Liver (tissue), 9 donors: Measurements from ENCODE around the gene GATA3. TPM values are rescaled to one million over a fixed set of nuclear protein-coding genes. Genes with fewer than 3 reads are reported as not detected.

Experiments
- DNase-seq: peaks from one replicate; pipeline ENCODE4 v3.0.0-alpha.2; 2017; ENCODE audit warnings: low spot score
- H3K27ac ChIP-seq, 2 donors: one replicate each; pipeline ENCODE4 v1.7.0; 2013; ENCODE audit warnings: inconsistent platforms in 2 of 2, low read length in 2 of 2, control low read depth in 1 of 2, low read depth in 1 of 2, mild to moderate bottlenecking in 1 of 2
- H3K27me3 ChIP-seq, 4 donors: one replicate each; pipeline versions ENCODE4 v1.6.1 to v1.7.0; 2013; ENCODE audit warnings: low read length in 3 of 4, inconsistent platforms in 1 of 4, mild to moderate bottlenecking in 1 of 4, moderate library complexity in 1 of 4; ENCODE audit not compliant: control insufficient read depth in 4 of 4, insufficient read depth in 4 of 4
- H3K36me3 ChIP-seq, 4 donors: one replicate each; pipeline versions ENCODE4 v1.6.1 to v1.7.0; 2013; ENCODE audit warnings: low read length in 3 of 4, mild to moderate bottlenecking in 3 of 4, low read depth in 1 of 4, moderate library complexity in 1 of 4; ENCODE audit not compliant: control insufficient read depth in 4 of 4, insufficient read depth in 3 of 4
- H3K4me1 ChIP-seq, 4 donors: one replicate each; pipeline versions ENCODE4 v1.6.1 to v1.7.0; 2013; ENCODE audit warnings: low read length in 3 of 4, mild to moderate bottlenecking in 3 of 4, moderate library complexity in 1 of 4; ENCODE audit not compliant: control insufficient read depth in 4 of 4, insufficient read depth in 4 of 4
- H3K4me3 ChIP-seq, 3 donors: one replicate each; pipeline versions ENCODE4 v1.6.1 to v1.7.0; 2013; ENCODE audit warnings: low read length in 3 of 3, control low read depth in 1 of 3, low read depth in 1 of 3, mild to moderate bottlenecking in 1 of 3
- H3K9ac ChIP-seq, 2 donors: one replicate each; pipeline ENCODE4 v1.7.0; 2013; ENCODE audit warnings: low read length in 2 of 2, mild to moderate bottlenecking in 2 of 2, moderate library complexity in 2 of 2, control low read depth in 1 of 2, low read depth in 1 of 2
- H3K9me3 ChIP-seq, 4 donors: one replicate each; pipeline versions ENCODE4 v1.6.1 to v1.7.0; 2013; ENCODE audit warnings: low read length in 3 of 4; ENCODE audit not compliant: control insufficient read depth in 4 of 4
- CTCF ChIP-seq: fragments of 150-350 bp; IDR thresholded peaks from 2 replicates; pipeline ENCODE4 v1.5.1; 2017; ENCODE audit warnings: improper control_type of control experiment, low read depth, low read length; ENCODE audit not compliant: missing input control
- EGR1 ChIP-seq, 2 donors: IDR thresholded peaks; 2 replicates each; pipeline ENCODE4 v1.6.1; 2016 to 2018; ENCODE audit warnings: antibody characterized with exemption in 2 of 2, low read depth in 2 of 2
- FOXA1 ChIP-seq: IDR thresholded peaks from 2 replicates; pipeline ENCODE4 v1.6.1; 2016; ENCODE audit warnings: antibody characterized with exemption
- FOXA2 ChIP-seq: IDR thresholded peaks from 2 replicates; pipeline ENCODE4 v1.6.1; 2016; ENCODE audit warnings: antibody characterized with exemption
- GABPA ChIP-seq, 2 donors: IDR thresholded peaks in 1 of 2; conservative IDR thresholded peaks in 1 of 2; 2 replicates each; pipeline ENCODE4 v1.6.1; 2016; ENCODE audit warnings: antibody characterized with exemption in 2 of 2, mild to moderate bottlenecking in 1 of 2, moderate library complexity in 1 of 2
- HNF4A ChIP-seq, 2 donors: conservative IDR thresholded peaks; 2 replicates each; pipeline ENCODE4 v1.6.1; 2016; ENCODE audit warnings: antibody characterized with exemption in 2 of 2, mild to moderate bottlenecking in 2 of 2
- HNF4G ChIP-seq: IDR thresholded peaks from 2 replicates; pipeline ENCODE4 v1.6.1; 2016; ENCODE audit warnings: antibody characterized with exemption
- JUND ChIP-seq, 2 donors: IDR thresholded peaks; 2 replicates each; pipeline ENCODE4 v1.6.1; 2016; ENCODE audit warnings: antibody characterized with exemption in 2 of 2
- NR2F2 ChIP-seq: IDR thresholded peaks from 2 replicates; pipeline ENCODE4 v1.6.1; 2016; ENCODE audit warnings: antibody characterized with exemption
- RAD21 ChIP-seq, 2 donors: IDR thresholded peaks; 2 replicates each; pipeline ENCODE4 v1.6.1; 2016; ENCODE audit warnings: antibody characterized with exemption in 2 of 2, mild to moderate bottlenecking in 2 of 2
- RXRA ChIP-seq, 2 donors: IDR thresholded peaks; 2 replicates each; pipeline ENCODE4 v1.6.1; 2017 to 2018; ENCODE audit warnings: antibody characterized with exemption in 2 of 2, mild to moderate bottlenecking in 1 of 2
- SP1 ChIP-seq: IDR thresholded peaks from 2 replicates; pipeline ENCODE4 v1.6.1; 2018; ENCODE audit warnings: antibody characterized with exemption, mild to moderate bottlenecking
- TAF1 ChIP-seq: conservative IDR thresholded peaks from 2 replicates; pipeline ENCODE4 v1.6.1; 2016; ENCODE audit warnings: antibody characterized with exemption, mild to moderate bottlenecking
- YY1 ChIP-seq: IDR thresholded peaks from 2 replicates; pipeline ENCODE4 v1.6.1; 2016; ENCODE audit warnings: antibody characterized with exemption, mild to moderate bottlenecking
- ZBTB33 ChIP-seq: IDR thresholded peaks from 2 replicates; pipeline ENCODE4 v1.6.1; 2016; ENCODE audit warnings: antibody characterized with exemption
- WGBS: extraction: QIAGEN DNeasy Blood & Tissue Kit; methylation state at CpG from one replicate; pipeline ENCODE4 v1.1.7; 2013; 5-methylcytosine and 5-hydroxymethylcytosine counted together
- polyA plus RNA-seq, 2 donors: library from polyadenylated mRNA; stranded (reverse) in 1 of 2; unstranded in 1 of 2; fragments of 200-250 nt in 1 of 2; fragments of >200 nt in 1 of 2; fragmentation: Nextera tagmentation in 1 of 2; extraction: Ambion mirVana in 1 of 2; gene quantifications; one replicate each; pipeline versions ENCODE4 v1.2.1 to v1.2.3, GENCODE V29; 2013 to 2015
- total RNA-seq, 2 donors: library from RNA; depleted of rRNA; stranded (reverse); fragments of >200 nt; gene quantifications; one replicate each; pipeline ENCODE4 v1.2.3, GENCODE V29; 2014
- TF ChIP-seq, protein P1 (sequence below): IDR thresholded peaks from 2 replicates; pipeline ENCODE4 v1.6.1; 2016; ENCODE audit warnings: antibody characterized with exemption, mild to moderate bottlenecking
- TF ChIP-seq, protein P2 (sequence below): IDR thresholded peaks from 2 replicates; pipeline ENCODE4 v1.6.1; 2016; ENCODE audit warnings: antibody characterized with exemption
- TF ChIP-seq, protein P3 (sequence below): IDR thresholded peaks from 2 replicates; pipeline ENCODE4 v1.6.1; 2016; ENCODE audit warnings: antibody characterized with exemption
- donor health status: healthy.
- donor health status: healthy.
- donor health status: healthy.
- donor health status: healthy.
- donor health status: healthy.

The GATA3 gene
- total and polyA plus RNA-seq, 4 donors, result 0.08 to 0.51 (median 0.21) TPM

DNA sequence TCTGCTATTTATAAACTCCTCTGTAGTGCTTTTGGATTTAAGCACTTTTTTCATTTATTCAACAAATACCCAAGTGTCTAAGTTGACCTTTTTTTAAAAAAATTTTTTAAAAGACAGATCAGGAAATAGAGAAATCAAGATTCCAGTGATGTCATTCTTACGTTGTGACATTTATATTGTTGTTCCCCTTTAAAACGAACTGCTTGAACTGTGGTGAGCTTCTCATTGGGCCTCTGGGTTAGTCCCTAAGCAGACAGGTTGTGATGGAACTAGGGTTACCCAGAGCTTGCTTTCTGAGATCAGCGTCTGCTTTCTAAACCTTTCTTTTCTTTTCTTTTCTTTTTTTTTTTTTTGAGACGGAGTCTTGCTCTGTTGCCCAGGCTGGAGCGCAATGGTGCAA, 22.4 kb downstream of the GATA3 start:
- H3K4me1 ChIP-seq, result no peaks in the 10 kb centered on the region
- 79% methylated on average over 5 of the region's 5 CpGs for WGBS
- no peak overlapping the region for H3K27ac ChIP-seq
- H3K9ac ChIP-seq, result no peak overlapping the region
- no peaks in the 10 kb centered on the region for H3K36me3 ChIP-seq
- peaks cover 0 to 2% (median 0%) of the 10 kb centered on the region in 4 donors for H3K27me3 ChIP-seq
- no peak overlapping the region for H3K4me3 ChIP-seq
- no peaks in the 10 kb centered on the region for H3K9me3 ChIP-seq
- DNase-seq, result no peak
- no peak for TF ChIP-seq HNF4A (conservative IDR thresholded peaks at IDR 0.05)
- no peak for TF ChIP-seq NR2F2
- no peak for TF ChIP-seq TAF1
- no peak for TF ChIP-seq RXRA (IDR thresholded peaks at IDR 0.05)
- no peak for TF ChIP-seq JUND (IDR thresholded peaks at IDR 0.05)
- no peak for TF ChIP-seq EGR1 (IDR thresholded peaks at IDR 0.05; ENCODE audit: low read depth in 2 of 2)
- no peak for TF ChIP-seq ZBTB33
- TF ChIP-seq FOXA1, result no peak
- TF ChIP-seq FOXA2, result no peak
- TF ChIP-seq, protein P1, sequence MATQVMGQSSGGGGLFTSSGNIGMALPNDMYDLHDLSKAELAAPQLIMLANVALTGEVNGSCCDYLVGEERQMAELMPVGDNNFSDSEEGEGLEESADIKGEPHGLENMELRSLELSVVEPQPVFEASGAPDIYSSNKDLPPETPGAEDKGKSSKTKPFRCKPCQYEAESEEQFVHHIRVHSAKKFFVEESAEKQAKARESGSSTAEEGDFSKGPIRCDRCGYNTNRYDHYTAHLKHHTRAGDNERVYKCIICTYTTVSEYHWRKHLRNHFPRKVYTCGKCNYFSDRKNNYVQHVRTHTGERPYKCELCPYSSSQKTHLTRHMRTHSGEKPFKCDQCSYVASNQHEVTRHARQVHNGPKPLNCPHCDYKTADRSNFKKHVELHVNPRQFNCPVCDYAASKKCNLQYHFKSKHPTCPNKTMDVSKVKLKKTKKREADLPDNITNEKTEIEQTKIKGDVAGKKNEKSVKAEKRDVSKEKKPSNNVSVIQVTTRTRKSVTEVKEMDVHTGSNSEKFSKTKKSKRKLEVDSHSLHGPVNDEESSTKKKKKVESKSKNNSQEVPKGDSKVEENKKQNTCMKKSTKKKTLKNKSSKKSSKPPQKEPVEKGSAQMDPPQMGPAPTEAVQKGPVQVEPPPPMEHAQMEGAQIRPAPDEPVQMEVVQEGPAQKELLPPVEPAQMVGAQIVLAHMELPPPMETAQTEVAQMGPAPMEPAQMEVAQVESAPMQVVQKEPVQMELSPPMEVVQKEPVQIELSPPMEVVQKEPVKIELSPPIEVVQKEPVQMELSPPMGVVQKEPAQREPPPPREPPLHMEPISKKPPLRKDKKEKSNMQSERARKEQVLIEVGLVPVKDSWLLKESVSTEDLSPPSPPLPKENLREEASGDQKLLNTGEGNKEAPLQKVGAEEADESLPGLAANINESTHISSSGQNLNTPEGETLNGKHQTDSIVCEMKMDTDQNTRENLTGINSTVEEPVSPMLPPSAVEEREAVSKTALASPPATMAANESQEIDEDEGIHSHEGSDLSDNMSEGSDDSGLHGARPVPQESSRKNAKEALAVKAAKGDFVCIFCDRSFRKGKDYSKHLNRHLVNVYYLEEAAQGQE, result no peak
- TF ChIP-seq GABPA (IDR thresholded peaks at IDR 0.05 in 1 of 2, conservative IDR thresholded peaks at IDR 0.05 in 1 of 2), result no peak
- no peak for TF ChIP-seq CTCF
- no peak for TF ChIP-seq RAD21 (IDR thresholded peaks at IDR 0.05)
- TF ChIP-seq SP1, result no peak
- no peak for TF ChIP-seq HNF4G
- TF ChIP-seq, protein P2, sequence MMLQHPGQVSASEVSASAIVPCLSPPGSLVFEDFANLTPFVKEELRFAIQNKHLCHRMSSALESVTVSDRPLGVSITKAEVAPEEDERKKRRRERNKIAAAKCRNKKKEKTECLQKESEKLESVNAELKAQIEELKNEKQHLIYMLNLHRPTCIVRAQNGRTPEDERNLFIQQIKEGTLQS, result no peak
- TF ChIP-seq YY1, result no peak
- TF ChIP-seq, protein P3, sequence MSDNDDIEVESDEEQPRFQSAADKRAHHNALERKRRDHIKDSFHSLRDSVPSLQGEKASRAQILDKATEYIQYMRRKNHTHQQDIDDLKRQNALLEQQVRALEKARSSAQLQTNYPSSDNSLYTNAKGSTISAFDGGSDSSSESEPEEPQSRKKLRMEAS, result no peak
